Trophoblast cell (in vitro differentiated cells and primary cell): ENCODE results near the gene TNFSF13.
A peak's percentile ranks its signal among the peaks of the same experiment; 100 is the strongest.

Source experiments
- DNase-seq, 2 donors: peaks; one replicate each; pipeline ENCODE4 v3.0.0-alpha.2; 2016
- H2AFZ ChIP-seq: 2 replicates; pipeline ENCODE4 v1.6.1; 2013; ENCODE audit warnings: low read length, moderate library complexity, mild to moderate bottlenecking; ENCODE audit not compliant: insufficient read depth, poor library complexity
- H2AK5ac ChIP-seq: 2 replicates; pipeline ENCODE4 v1.6.1; 2013; ENCODE audit warnings: mild to moderate bottlenecking, low read length
- H2BK120ac ChIP-seq: 2 replicates; pipeline ENCODE4 v1.6.1; 2013; ENCODE audit warnings: low read length, mild to moderate bottlenecking, moderate library complexity; ENCODE audit not compliant: insufficient read depth, poor library complexity
- H2BK12ac ChIP-seq: 2 replicates; pipeline ENCODE4 v1.6.1; 2013; ENCODE audit warnings: mild to moderate bottlenecking, low read length, moderate library complexity
- H2BK5ac ChIP-seq: 2 replicates; pipeline ENCODE4 v1.6.1; 2013; ENCODE audit warnings: low read length, low read depth, moderate library complexity, mild to moderate bottlenecking; ENCODE audit not compliant: poor library complexity
- H3K14ac ChIP-seq: 2 replicates; pipeline ENCODE4 v1.6.1; 2013; ENCODE audit warnings: mild to moderate bottlenecking, low read length
- H3K18ac ChIP-seq: 2 replicates; pipeline ENCODE4 v1.6.1; 2013; ENCODE audit warnings: mild to moderate bottlenecking, low read length
- H3K23ac ChIP-seq: 2 replicates; pipeline ENCODE4 v1.6.1; 2013; ENCODE audit warnings: low read length
- H3K27ac ChIP-seq: 2 replicates; pipeline ENCODE4 v1.5.1; 2013; ENCODE audit warnings: low read depth, mild to moderate bottlenecking, inconsistent platforms, low read length, moderate library complexity
- H3K27me3 ChIP-seq: 2 replicates; pipeline ENCODE4 v1.6.1; 2013; ENCODE audit warnings: inconsistent platforms, mild to moderate bottlenecking, low read length, moderate library complexity; ENCODE audit not compliant: insufficient read depth
- H3K36me3 ChIP-seq, 2 experiments: 1 replicate in 1 of 2; 2 replicates in 1 of 2; pipeline ENCODE4 v1.6.1; 2013; ENCODE audit warnings: low read length in 2 of 2, mild to moderate bottlenecking in 2 of 2, moderate library complexity in 1 of 2; ENCODE audit not compliant: insufficient read depth in 2 of 2, control insufficient read depth in 1 of 2
- H3K4ac ChIP-seq: 2 replicates; pipeline ENCODE4 v1.6.1; 2013; ENCODE audit warnings: low read depth, mild to moderate bottlenecking, low read length, moderate library complexity
- H3K4me1 ChIP-seq, 2 experiments: 1 replicate in 1 of 2; 2 replicates in 1 of 2; pipeline ENCODE4 v1.6.1; 2013; ENCODE audit warnings: low read length in 2 of 2, mild to moderate bottlenecking in 2 of 2, moderate library complexity in 1 of 2; ENCODE audit not compliant: insufficient read depth in 2 of 2, control insufficient read depth in 1 of 2
- H3K4me2 ChIP-seq: 2 replicates; pipeline ENCODE4 v1.6.1; 2013; ENCODE audit warnings: inconsistent platforms, mild to moderate bottlenecking, low read length, moderate library complexity
- H3K4me3 ChIP-seq: 2 replicates; pipeline ENCODE4 v1.5.1; 2013; ENCODE audit warnings: mild to moderate bottlenecking, low read depth, low read length, inconsistent platforms
- H3K79me1 ChIP-seq: one replicate; pipeline ENCODE4 v1.6.1; 2013; ENCODE audit warnings: low read length
- H3K79me2 ChIP-seq: 2 replicates; pipeline ENCODE4 v1.6.1; 2013; ENCODE audit warnings: low read length, mild to moderate bottlenecking; ENCODE audit not compliant: control insufficient read depth, insufficient read depth, poor library complexity
- H3K9ac ChIP-seq: 2 replicates; pipeline ENCODE4 v1.6.1; 2013; ENCODE audit warnings: mild to moderate bottlenecking, low read length
- H3K9me3 ChIP-seq: 2 replicates; pipeline ENCODE4 v1.6.1; 2013; ENCODE audit warnings: low read depth, mild to moderate bottlenecking, control low read depth, inconsistent platforms, low read length; ENCODE audit not compliant: insufficient read depth
- H4K12ac ChIP-seq: 2 replicates; pipeline ENCODE4 v1.6.1; 2013; ENCODE audit warnings: low read depth, mild to moderate bottlenecking, low read length, moderate library complexity
- H4K8ac ChIP-seq: 2 replicates; pipeline ENCODE4 v1.6.1; 2013; ENCODE audit warnings: low read depth, mild to moderate bottlenecking, low read length, moderate library complexity
- H4K91ac ChIP-seq: one replicate; pipeline ENCODE4 v1.6.1; 2013; ENCODE audit warnings: low read depth, mild to moderate bottlenecking, low read length, moderate library complexity
- WGBS: extraction: QIAGEN DNeasy Blood & Tissue Kit; methylation state at CpG from one replicate; pipeline ENCODE4 v1.1.7; 2013; ENCODE audit warnings: missing lambda C conversion rate; ENCODE audit not compliant: insufficient read length, insufficient coverage; ENCODE audit errors: extremely low coverage; 5-methylcytosine and 5-hydroxymethylcytosine counted together

TNFSF13 gene

DNA sequence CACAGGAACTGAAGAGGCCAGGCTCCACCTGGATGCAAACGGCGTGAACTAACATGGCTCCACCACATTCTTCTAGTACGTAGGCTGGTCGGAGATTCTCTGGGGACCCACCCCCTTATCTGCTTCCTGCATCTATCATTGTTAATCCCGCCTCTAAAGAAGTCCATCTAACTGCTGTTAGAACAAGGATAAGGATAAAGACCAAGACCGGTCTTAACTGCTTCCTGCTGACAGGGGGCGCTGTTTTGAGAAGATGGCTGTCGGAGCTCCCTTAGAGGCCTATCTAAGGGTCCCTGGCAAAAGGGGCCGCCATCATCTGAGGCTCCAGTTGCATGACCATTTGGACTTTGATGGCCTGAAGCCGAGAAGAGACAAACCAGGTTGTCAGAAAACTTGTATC, 35.5 kb upstream of the TNFSF13 start:
- H3K79me1 ChIP-seq, result no peaks in the 10 kb centered on the region
- no peak overlapping the region for H3K14ac ChIP-seq
- no peak overlapping the region for H2BK120ac ChIP-seq
- no CpG with 5 or more reads among the region's 10 CpGs for WGBS
- H3K4me2 ChIP-seq, result no peak overlapping the region
- no peak overlapping the region for H3K9ac ChIP-seq
- H3K27me3 ChIP-seq, result no peaks in the 10 kb centered on the region
- H2AFZ ChIP-seq, result no peak overlapping the region
- no peaks in the 10 kb centered on the region for H3K4me1 ChIP-seq
- peaks cover under 1% of the 10 kb centered on the region for H3K9me3 ChIP-seq
- no peaks in the 10 kb centered on the region for H3K36me3 ChIP-seq
- H3K4me3 ChIP-seq, result no peak overlapping the region
- H3K27ac ChIP-seq, result no peak overlapping the region
- no peak overlapping the region for H4K12ac ChIP-seq
- H3K23ac ChIP-seq, result no peak overlapping the region
- no peak overlapping the region for H3K18ac ChIP-seq
- no peak overlapping the region for H4K91ac ChIP-seq
- no peak overlapping the region for H2AK5ac ChIP-seq
- no peak overlapping the region for H2BK12ac ChIP-seq
- no peak overlapping the region for H3K4ac ChIP-seq
- H2BK5ac ChIP-seq, result no peak overlapping the region
- peak in 1 of 2 donors; percentile 26 for DNase-seq
- no peaks in the 10 kb centered on the region for H3K79me2 ChIP-seq
- no peak overlapping the region for H4K8ac ChIP-seq

DNA sequence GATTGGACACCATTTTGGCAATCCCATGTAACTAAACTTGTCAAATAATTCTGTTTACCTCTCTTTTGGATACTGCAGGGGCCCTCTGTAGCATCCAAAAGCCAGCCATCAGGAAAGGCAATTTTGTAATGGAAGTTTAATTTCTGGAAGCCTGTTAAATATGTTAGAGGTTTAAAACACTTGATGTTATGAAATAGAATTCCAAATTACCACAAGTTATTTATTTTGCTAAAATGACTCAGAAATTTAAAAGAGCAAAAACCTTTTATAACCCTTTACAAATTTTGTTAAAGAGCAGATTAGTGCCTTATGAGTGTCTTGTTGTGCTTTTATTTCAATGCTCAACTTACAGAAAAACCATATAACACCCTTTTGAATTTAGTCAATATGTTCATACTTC, 29.7 kb upstream of the TNFSF13 start:
- H2BK5ac ChIP-seq, result no peak overlapping the region
- no peak overlapping the region for H4K8ac ChIP-seq
- H4K12ac ChIP-seq, result no peak overlapping the region
- no peak overlapping the region for H2AFZ ChIP-seq
- H3K4me2 ChIP-seq, result no peak overlapping the region
- H3K36me3 ChIP-seq, result no peaks in the 10 kb centered on the region
- no peak overlapping the region for H3K4ac ChIP-seq
- H3K23ac ChIP-seq, result no peak overlapping the region
- no peak overlapping the region for H4K91ac ChIP-seq
- DNase-seq, result no peak
- no peak overlapping the region for H2BK120ac ChIP-seq
- no peak overlapping the region for H3K18ac ChIP-seq
- no peak overlapping the region for H2AK5ac ChIP-seq
- H3K79me1 ChIP-seq, result no peaks in the 10 kb centered on the region
- H2BK12ac ChIP-seq, result no peak overlapping the region
- no peak overlapping the region for H3K14ac ChIP-seq
- H3K9me3 ChIP-seq, result peaks cover 7% of the 10 kb centered on the region
- no peak overlapping the region for H3K4me3 ChIP-seq
- H3K27me3 ChIP-seq, result no peaks in the 10 kb centered on the region
- no peak overlapping the region for H3K9ac ChIP-seq
- H3K27ac ChIP-seq, result no peak overlapping the region
- no peaks in the 10 kb centered on the region for H3K4me1 ChIP-seq
- no peaks in the 10 kb centered on the region for H3K79me2 ChIP-seq

- H3K18ac ChIP-seq, result no peak overlapping the region
These were observed 28.3 kb upstream of the TNFSF13 start for GRCh38 chr17:7530023-7530900.

DNA sequence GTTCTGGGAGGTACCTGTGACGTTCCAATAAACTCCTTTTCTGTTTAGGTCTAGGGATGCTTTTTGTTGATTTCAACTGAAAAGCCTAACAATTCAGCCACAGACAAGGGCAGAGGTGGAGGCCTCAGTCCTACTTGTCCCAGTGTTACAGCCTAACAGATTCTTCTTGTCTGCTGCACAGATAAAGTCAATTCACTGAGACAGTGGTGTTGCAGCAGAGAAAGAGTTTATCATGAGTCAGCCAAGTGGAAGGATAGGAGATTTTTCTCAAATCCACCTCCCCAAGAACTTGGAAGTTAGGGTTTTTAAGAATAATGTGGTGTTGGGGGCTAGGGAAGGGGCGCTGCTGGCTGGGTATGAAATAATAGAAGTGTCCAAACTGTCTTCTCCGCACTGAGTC, 20.5 kb upstream of the TNFSF13 start:
- no peak overlapping the region for H3K27ac ChIP-seq
- H3K4me1 ChIP-seq, result no peaks in the 10 kb centered on the region
- H3K4ac ChIP-seq, result no peak overlapping the region
- WGBS, result no CpG with 5 or more reads among the region's 3 CpGs
- H2AK5ac ChIP-seq, result no peak overlapping the region
- no peak overlapping the region for H2BK12ac ChIP-seq
- H3K79me1 ChIP-seq, result no peaks in the 10 kb centered on the region
- H2BK120ac ChIP-seq, result no peak overlapping the region
- H3K27me3 ChIP-seq, result no peaks in the 10 kb centered on the region
- H4K8ac ChIP-seq, result no peak overlapping the region
- H3K9ac ChIP-seq, result no peak overlapping the region
- no peak for DNase-seq
- H3K9me3 ChIP-seq, result peaks cover 15% of the 10 kb centered on the region
- no peak overlapping the region for H3K14ac ChIP-seq
- H4K91ac ChIP-seq, result no peak overlapping the region
- no peaks in the 10 kb centered on the region for H3K36me3 ChIP-seq
- H2AFZ ChIP-seq, result no peak overlapping the region
- H3K18ac ChIP-seq, result no peak overlapping the region
- H3K79me2 ChIP-seq, result no peaks in the 10 kb centered on the region
- no peak overlapping the region for H2BK5ac ChIP-seq
- no peak overlapping the region for H3K4me2 ChIP-seq
- H3K23ac ChIP-seq, result no peak overlapping the region
- H4K12ac ChIP-seq, result no peak overlapping the region
- H3K4me3 ChIP-seq, result no peak overlapping the region

More at GRCh38 chr17:7530023-7530900, 28.3 kb upstream of the TNFSF13 start:
- no peaks in the 10 kb centered on the region for H3K79me2 ChIP-seq
- H3K4me2 ChIP-seq, result no peak overlapping the region
- no peak for DNase-seq
- H3K36me3 ChIP-seq, result no peaks in the 10 kb centered on the region
- no peak overlapping the region for H3K14ac ChIP-seq
- H2AK5ac ChIP-seq, result no peak overlapping the region
- H4K91ac ChIP-seq, result no peak overlapping the region
- no peak overlapping the region for H3K4me3 ChIP-seq
- H3K23ac ChIP-seq, result no peak overlapping the region
- H2BK12ac ChIP-seq, result no peak overlapping the region
- no peaks in the 10 kb centered on the region for H3K79me1 ChIP-seq
- H2BK120ac ChIP-seq, result no peak overlapping the region
- no peak overlapping the region for H4K8ac ChIP-seq
- H4K12ac ChIP-seq, result no peak overlapping the region
- H2AFZ ChIP-seq, result no peak overlapping the region
- no peaks in the 10 kb centered on the region for H3K27me3 ChIP-seq
- H3K9ac ChIP-seq, result no peak overlapping the region
- H3K9me3 ChIP-seq, result peaks cover 9% of the 10 kb centered on the region
- H2BK5ac ChIP-seq, result no peak overlapping the region
- H3K4ac ChIP-seq, result no peak overlapping the region
- no peaks in the 10 kb centered on the region for H3K4me1 ChIP-seq
- no CpG with 5 or more reads among the region's 6 CpGs for WGBS
- H3K27ac ChIP-seq, result no peak overlapping the region
